T-helper 1 cell (primary cell): ENCODE results near the gene MAST4.
A peak's percentile ranks its signal among the peaks of the same experiment; 100 is the strongest.

ENCODE experiments used
- DNase-seq, 5 donors: peaks; one replicate each; pipeline ENCODE4 v3.0.0-alpha.2; 2012 to 2020

The MAST4 gene

DNA sequence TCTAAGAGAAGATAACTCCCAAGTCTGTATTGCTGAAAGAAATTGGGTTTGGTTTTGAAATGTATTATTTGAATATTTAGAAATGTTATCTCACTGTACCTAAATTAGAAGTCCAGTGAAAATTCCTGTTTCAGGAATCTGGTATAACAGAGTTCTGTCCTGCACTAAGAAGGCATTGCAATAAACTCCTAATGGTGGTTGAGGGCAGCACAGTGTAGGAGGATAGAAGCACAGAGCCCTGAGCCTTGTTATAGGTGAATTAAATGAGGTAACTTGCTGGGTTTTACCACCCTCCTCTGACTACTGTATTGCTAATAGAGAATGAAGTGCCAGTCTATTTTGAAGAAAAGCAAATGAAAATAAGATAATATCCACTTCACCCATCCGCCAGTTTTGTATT lies 457.0 kb downstream of the MAST4 start:
- no peak for DNase-seq

- no peak for DNase-seq
Observed at GRCh38 chr5:67058998-67059743, 463.0 kb downstream of the MAST4 start.

DNA sequence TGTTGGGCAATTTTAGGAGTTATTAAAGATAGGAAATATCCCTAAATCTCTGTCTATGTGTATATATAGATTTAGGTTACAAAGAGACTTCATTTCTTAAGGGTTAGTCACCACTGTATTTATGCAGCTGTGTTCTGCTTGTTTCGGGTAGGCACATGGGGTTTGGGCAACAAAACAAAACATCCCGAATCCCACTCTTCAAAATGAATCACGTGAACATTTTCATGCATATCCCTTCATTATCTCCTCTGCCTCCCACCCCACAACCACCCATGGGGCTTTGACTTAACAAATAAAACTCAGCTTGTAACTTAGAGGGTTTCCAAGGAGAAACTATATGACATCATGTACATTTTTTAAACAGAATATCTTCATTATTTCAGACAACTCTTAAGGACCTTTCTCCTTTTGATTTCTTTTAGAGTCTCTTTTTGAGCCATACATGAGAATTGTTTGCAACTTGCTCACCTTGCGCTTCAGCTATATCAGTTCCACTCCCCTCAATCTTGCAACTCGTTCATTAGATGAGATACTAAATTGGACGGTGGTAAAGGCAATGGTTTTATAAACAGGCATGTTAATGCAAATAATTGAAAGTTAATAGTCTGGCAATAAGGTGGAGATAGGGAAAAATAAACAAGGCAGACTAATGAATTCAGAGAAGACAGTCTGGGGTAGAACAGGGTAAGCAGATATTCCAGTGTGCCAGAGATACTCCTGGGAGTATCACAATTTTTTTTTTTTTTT lies 463.7 kb downstream of the MAST4 start:
- DNase-seq, result no peak

DNA sequence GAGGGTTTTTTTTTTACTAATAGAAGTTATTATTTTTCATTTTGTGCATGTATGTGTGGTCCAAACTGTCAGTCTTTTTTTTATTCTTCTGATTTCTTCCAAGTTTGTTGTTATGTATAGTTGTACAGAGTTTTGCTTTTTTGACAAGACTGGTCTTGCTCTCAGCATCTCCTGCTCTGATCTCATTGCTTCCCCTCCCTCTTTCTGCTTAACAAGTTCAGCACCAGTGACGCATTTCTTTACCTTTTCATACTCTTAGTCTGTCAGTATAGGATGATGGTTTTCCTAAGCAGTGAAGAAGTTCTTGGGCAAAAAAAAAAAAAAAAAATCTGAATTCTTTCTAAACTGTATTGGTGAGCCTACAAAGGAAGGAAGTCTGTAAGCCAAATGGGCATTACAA lies 465.3 kb downstream of the MAST4 start:
- DNase-seq, result no peak

GRCh38 chr5:67063055-67063454 lies 466.9 kb downstream of the MAST4 start:
- no peak for DNase-seq

GRCh38 chr5:67063791-67064190 lies 467.6 kb downstream of the MAST4 start:
- DNase-seq, result no peak

DNA sequence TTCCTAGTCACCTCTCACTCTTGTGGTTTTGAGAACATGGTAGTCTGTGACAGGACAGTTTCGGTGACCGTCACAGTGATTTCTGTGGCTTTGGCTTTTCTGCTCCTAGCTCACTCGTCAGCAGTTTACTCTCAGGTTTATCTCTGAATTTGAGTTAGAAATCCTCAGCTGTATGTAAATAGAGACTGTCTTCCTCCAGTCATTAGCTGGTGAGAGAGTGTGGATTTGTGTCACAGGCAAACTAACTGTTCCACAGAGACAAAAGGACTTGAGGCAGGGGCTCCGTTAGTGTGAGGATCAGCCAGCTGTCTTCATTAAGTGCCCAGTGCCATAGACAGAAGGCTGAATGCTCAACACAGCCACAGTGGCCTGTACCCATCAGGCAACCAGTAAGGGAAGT lies 469.0 kb downstream of the MAST4 start:
- DNase-seq, result peak in 1 of 5 donors; percentile 55

DNA sequence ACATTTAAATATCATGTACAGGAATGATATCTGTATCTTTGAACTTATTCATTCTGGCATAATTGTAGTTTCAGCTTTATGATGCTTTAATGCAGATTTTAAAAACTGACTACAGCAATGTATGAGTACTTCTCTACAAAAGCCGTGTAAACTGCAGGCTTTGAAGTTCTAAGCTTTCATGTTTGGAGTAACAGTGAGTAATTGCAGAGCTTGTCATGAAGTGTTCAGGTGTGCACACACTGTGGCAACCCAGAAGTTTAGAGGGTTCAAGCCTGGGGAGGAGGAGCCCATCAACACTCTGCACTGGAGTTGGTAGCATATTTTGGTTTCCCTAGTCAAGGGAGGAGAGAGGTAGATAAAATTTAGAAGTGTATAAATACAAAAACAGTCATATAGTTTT lies 469.5 kb downstream of the MAST4 start:
- DNase-seq, result no peak

GRCh38 chr5:67066815-67067214 lies 470.6 kb downstream of the MAST4 start:
- no peak for DNase-seq

DNA sequence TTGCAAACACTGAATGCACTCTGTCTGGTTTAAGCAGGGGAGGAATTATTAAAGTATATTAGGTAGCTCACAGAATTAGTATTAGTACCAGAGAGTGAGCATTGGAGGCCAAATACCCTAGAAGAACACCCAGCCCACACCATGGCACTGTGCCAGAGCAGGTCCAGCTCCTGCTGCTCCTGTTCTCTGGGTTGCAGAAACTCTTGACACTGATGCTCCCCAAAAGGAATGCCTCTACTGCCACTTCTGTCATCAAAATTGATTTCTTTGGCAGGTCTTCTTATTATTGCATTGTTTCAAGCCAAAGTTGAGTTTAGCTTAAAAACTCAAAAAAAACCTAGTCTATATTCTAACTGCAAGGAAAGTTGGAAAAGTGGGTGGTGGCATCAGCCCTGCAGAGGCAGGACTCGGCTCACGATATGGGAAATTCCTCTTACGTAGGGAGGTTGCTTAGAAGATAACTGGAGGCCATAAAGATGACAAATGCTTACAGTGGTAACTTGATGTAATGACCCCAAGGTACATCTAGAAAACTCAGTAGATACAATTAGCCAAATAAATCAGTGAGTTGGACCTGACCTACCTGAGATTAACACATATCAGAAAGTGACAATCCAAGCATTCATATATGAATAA lies 477.0 kb downstream of the MAST4 start:
- no peak for DNase-seq

DNA sequence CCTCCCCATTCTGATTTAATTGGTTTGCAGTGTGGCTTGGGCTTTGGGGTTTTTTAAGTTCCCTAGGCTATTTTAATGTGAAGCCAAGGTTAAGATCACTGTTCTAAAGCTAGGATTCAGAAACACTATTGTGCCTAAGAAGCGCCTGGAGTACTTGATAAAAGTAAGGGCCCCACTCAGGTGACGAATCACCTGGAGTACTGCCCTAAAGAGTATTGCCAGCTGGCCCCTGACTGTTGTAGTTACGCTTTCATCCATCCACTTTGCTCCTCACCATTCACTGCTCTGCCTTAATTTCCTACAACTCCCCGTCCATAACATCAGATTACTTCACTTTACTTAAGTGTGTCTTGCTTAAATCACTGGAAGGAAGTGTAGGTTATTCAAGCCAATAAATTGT lies 481.1 kb downstream of the MAST4 start:
- DNase-seq, result no peak

DNA sequence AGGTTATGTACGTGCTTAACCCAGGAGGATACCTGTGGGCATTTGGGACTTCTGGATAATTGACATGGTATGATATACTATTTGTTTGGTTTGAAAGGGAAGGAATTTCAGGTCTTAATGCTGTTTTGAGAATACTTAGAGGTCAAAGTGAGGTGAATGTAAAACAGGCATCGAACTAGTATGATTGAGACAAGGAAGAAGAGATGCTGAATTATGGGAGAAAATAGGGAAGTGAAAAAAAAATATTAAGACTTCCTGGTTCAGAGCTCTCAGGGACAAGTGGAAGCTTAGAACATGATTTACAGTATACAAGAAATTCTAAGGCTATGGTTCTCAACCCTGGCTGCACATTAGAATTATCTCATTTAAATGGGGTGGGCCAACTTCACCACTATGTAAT lies 485.1 kb downstream of the MAST4 start:
- no peak for DNase-seq

- no peak for DNase-seq
Observed at GRCh38 chr5:67082941-67083340, 486.7 kb downstream of the MAST4 start.

DNA sequence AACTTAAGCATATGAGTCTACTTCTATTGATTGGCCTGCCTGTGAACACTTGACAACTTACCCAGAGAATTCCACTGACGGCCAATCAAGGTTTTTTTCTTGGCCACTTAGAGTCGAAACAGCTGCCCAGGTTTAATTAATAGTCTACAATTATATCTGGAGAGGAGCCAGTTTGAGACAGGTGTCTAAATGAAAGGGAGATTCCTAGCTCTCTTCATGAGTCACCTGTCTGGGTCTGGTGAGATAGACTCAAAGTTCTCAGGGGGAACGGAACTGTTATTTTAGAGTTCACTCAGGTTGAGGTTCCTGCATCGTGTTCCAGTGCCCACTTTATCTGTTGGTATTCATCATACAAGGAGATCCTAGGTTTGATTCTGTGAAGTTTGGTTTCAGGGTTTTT lies 489.4 kb downstream of the MAST4 start:
- no peak for DNase-seq

GRCh38 chr5:67089200-67089725 lies 493.1 kb downstream of the MAST4 start:
- no peak for DNase-seq

- no peak for DNase-seq
Observed at GRCh38 chr5:67090040-67090439, 493.8 kb downstream of the MAST4 start.

DNA sequence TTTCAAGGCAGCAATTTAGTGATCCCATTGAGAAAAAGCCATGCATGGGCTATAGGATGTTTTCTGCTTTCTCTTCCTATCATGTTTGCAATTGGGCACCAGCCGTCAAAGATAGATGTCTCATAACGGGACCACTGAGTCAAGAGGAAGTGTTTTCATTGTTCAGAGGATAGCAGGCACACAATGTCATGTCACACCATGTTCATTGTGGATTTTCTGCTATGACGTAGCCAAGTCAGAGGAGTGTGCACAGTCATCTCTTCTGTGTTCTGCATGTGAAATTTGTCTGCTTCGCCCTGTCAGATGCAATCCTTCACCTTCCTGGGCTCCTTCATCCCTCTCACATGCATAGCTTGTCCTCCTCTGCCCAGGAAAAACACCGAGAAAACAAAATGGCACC lies 494.4 kb downstream of the MAST4 start:
- no peak for DNase-seq

DNA sequence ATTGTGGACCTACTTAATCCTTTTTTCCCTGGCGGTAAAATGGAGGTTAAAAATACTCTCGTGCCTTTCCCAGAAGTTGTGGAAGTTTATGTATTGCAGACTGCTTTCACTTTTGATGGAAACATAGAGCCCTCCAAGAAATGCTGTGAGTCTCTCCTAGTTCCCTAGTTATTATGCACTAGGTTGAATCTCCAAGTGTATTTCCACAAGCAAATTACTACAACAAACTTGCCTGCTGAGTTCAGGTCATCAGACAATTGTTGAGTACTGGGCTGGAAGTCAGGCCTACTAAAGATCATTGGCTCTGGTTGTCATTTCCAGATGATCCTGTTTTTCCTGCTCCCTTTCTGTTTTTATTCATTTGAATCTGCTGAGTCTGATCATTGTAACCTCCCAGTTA lies 496.3 kb downstream of the MAST4 start:
- no peak for DNase-seq

- no peak for DNase-seq
Observed at GRCh38 chr5:67093279-67093678, 497.1 kb downstream of the MAST4 start.

DNA sequence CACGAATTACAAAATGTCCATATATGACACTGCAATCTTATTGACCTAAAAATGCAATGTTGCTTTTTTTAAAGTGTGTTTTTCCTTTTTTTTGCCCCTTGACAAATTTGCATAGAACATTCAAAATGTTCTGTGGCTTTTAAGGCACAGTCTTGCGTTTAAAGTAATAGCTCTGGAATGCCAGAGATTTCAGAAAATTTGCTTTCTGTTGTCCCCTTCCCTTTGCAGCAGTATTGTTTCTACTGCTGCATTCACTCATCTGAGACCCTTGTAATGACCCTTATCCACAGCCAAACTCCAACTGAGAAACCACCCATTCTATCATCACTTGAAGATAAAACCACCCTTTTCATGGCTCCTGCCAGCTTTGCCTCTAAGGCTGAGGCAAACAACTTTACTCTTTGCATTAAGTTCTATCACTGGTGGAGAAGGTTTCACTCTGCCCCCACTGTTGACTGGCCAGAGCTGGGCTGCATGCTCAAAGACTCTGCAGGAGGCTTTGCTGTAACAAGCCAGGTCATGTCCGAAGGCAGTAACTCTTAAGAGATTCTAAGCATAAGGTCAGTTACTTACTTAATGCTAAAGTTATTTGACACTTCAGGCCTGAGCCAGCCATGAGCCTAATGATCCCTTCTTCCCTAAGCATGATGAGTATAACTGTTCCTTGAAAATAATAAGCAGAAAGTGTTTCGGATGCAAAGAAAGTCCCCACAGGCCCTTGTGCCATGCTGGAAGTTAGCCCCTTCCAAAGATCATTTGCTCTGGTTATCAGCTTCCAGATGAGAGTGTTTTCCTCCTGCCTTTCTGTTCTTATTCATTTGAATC lies 498.5 kb downstream of the MAST4 start:
- no peak for DNase-seq

- no peak for DNase-seq
Observed at GRCh38 chr5:67095346-67096171, 499.4 kb downstream of the MAST4 start.

DNA sequence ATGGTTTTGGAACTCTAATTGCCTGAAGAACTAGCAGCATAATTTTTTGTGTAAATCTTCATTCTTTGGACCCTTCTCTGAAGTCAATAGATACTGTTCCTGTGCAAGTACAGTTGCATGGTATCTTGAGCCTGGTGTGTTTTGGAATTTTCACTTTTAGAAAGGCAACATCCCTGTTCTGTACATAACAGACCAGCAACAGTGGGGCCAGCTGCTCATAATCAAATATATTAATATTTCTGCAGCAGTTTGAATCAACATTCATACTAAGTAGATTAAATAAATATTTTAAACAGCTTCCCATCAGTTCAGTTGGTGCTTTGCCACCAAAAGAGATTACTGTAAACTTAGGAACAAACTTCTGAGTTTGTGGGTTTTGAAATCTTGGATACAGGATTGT lies 502.5 kb downstream of the MAST4 start:
- no peak for DNase-seq
